ENCODE results near the gene CEACAM16. TPM values are rescaled to one million over a fixed set of nuclear protein-coding genes. Genes with fewer than 3 reads are reported as not detected.
"Not testable (repeated sequence)": the region's sequence is repeated elsewhere in the genome, so short reads cannot be mapped to it uniquely, and the experiment has no call there.

The CEACAM16 gene
- total RNA-seq, 1 donor from 2014 or later, result not detected

GRCh38 chr19:44673510-44673909 lies 25.4 kb upstream of the CEACAM16 start:
- no peak for DNase-seq (ENCODE audit: low spot score)
- intact Hi-C loops (cut with DNase I), result no loop called here

- intact Hi-C loops (cut with DNase I), result no loop called here
- DNase-seq (ENCODE audit: low spot score), result no peak
These were observed 23.4 kb upstream of the CEACAM16 start for GRCh38 chr19:44675521-44675920.

DNA sequence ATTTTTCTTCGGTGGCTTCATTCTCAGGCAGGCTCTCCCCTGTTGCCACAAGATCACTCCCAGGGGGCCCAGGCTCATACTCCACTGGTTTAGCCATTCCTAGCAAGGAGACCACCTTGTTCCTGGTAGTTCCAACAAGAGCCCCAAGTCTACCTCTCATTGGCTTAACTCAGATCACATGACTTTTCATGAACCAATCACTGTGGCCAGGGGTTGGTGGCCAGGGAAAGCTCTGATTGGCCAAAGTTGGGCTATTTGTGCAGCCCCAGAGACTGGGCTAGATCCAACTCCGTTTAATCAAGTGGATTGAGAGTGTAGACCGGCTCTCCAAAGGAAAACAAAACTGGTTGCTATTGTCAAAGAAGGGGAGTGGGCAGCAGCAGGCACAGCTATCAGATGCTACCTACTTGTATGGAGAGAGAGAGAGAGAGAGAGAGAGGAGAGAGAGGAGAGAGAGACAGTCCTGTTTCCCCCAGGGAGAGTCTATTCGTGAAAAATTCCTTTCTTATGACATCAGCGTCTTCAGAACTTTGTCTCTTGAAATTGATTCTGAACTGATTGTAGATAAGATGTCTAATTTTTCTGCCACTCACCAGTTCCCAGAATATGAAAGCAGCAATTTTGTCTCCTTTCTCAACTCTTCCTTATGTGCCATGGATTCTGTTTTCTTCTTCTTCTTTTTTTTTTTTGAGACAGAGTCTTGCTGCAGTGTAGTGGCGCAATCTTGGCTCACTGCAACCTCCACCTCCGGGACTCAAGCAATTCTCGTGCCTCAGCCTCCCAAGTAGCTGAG lies 21.7 kb upstream of the CEACAM16 start:
- no peak for DNase-seq (ENCODE audit: low spot score)
- intact Hi-C loops (cut with DNase I), result no loop called here

GRCh38 chr19:44680536-44680935 lies 18.4 kb upstream of the CEACAM16 start:
- intact Hi-C loops (cut with DNase I), result no loop called here
- no peak for DNase-seq (ENCODE audit: low spot score)

- intact Hi-C loops (cut with DNase I), result no loop called here
- no peak for DNase-seq (ENCODE audit: low spot score)
These were observed 16.8 kb upstream of the CEACAM16 start for GRCh38 chr19:44681992-44682790.

DNA sequence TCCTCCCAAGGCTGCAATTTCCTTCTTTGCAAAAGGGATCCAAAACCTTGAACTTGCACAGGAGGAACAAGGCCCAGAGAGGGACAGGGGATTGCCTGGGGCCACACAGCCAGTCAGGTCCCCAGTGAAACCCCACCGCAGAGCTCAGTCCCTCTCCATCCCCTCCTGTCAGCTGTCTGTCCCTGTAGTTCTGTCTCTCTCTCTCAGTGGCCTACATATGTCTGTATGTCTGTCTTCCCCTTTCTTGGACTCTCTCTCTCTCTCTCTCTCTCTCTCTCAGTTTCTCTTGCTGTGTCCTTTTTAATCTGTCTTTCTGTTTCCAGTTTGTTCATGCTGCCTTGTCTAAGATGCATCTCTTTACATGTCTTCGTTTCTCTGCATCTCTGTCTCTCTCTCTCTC lies 16.1 kb upstream of the CEACAM16 start:
- intact Hi-C loops (cut with DNase I), result no loop called here
- no peak for DNase-seq (ENCODE audit: low spot score)

GRCh38 chr19:44683434-44684210 lies 15.3 kb upstream of the CEACAM16 start:
- intact Hi-C loops (cut with DNase I), result no loop called here
- no peak for DNase-seq (ENCODE audit: low spot score)

DNA sequence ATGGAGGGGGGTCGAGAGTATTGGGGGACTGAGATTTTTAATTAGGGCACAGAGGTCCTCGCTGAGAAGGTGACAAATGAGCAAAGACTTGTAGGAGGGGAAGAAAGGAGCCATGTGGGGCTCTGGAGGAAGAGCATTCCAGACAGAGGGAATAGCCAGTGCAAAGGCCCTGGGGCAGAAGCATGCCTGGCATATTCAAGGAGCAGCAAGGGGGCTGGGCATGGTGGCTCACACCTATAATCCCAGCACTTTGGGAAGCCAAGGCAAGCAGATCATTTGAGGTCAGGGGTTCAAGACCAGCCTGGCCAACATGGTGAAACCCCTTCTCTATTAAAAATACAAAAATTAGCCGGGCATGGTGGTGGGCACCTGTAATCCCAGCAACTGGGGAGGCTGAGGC lies 14.6 kb upstream of the CEACAM16 start:
- intact Hi-C loops (cut with DNase I); DNase-seq (ENCODE audit: low spot score): not testable (repeated sequence)

DNA sequence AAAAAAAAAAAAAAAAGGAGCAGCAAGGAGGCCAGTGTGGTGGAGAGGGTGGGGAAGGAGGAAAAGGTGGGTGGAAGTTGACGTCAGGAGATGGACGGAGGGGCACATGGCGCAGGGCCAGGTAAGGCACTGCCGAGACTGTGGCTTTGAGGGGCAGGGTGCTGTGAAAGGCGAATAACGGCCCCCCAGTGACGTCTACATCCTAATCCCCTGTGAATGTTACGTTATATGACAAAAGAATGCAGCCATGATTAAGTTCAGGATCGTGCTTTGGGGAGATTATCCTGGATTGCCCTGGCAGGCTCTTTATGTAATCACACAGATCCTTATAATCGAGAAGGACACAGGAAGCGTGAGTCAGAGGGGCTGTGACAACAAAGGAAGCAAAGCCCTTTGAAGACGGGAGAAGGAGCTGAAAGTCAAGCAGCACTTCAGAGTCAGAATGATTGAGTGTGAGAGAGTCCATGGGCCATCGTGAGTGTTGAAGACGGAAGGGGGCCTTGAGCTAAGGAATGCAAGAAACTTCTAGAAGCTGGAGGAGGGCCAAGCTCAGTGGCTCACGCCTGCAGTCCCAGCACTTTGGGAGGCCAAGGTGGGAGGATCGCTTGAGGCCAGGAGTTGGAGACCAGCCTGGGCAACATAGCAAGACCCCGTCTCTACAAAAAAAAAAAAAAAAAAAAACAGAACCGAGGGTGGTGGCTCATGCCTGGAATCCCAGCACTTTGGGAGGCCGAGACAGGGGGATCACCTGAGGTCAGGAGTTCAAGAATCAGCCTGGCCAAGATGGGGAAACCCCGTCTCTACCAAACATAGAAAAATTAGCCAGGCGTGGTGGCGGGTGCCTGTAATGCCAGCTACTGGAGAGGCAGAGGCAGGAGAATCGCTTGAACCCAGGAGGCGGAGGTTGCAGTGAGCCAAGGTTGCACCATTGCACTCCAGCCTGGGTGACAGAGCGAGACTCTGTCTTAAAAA lies 13.8 kb upstream of the CEACAM16 start:
- intact Hi-C loops (cut with DNase I), result no loop called here
- DNase-seq (ENCODE audit: low spot score), result no peak

DNA sequence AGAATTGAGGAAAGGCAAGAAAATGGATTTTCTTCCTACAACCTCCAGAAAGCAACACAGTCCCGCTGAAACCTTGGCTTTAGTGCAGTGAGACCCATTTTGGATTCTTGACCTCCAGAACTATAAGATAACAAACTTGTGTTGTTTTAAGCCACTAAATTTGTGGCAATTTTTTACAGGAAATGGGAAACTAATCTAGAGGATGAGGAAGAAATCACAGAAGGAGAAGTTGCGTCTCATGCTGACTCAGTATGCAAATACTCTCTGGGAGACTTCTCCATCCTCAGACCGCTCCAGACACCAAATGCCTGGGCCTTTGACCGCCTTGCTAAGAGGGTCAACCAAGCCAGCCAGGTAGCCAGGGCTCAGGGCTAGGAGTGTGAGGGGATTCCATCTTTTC lies 13.1 kb upstream of the CEACAM16 start:
- intact Hi-C loops (cut with DNase I), result no loop called here
- DNase-seq (ENCODE audit: low spot score), result no peak

GRCh38 chr19:44686896-44687295 lies 12.1 kb upstream of the CEACAM16 start:
- intact Hi-C loops (cut with DNase I), result no loop called here
- no peak for DNase-seq (ENCODE audit: low spot score)

GRCh38 chr19:44687888-44688287 lies 11.1 kb upstream of the CEACAM16 start:
- intact Hi-C loops (cut with DNase I), result loop anchor here (2.0 kb wide), 2 partner anchors 31 to 83 kb away; no protein-coding TSS in a partner anchor
- DNase-seq (ENCODE audit: low spot score), result no peak

- DNase-seq (ENCODE audit: low spot score), result peak; percentile 84
- intact Hi-C loops (cut with DNase I), result loop anchor here (2.0 kb wide), 2 partner anchors 29 to 81 kb away; no protein-coding TSS in a partner anchor
These were observed 9.4 kb upstream of the CEACAM16 start for GRCh38 chr19:44689290-44690130.

DNA sequence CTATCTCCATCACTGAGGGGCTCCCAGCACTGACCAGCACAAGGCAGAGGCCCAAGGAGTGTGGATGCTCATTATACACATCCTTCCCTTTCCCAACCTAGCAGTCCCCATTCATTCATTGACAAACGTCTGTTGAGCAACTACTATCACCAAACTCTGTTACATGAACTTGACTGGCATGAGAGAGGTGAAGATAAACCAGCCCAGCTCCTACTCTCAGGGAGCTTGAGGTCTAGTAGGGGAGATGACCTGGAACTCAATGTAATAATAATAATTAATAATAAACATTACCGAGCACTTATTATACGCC lies 8.9 kb upstream of the CEACAM16 start:
- intact Hi-C loops (cut with DNase I), result no loop called here
- DNase-seq (ENCODE audit: low spot score), result no peak

DNA sequence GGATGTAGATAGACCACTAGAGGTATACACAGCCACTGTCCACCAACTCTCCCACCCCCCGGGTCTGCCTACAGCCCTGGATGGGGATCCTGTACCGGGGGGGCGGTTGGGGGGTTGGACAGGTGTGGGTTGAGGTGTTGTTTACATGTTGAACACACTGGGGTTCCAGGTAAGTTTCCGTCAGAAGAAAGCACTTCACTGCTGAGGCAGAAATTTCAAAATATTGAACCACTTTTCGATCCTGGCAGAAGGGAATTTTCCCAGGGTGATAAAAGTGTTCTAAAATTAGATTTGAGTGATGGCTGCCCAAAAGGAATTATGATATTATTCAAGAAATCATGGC lies 6.6 kb upstream of the CEACAM16 start:
- intact Hi-C loops (cut with DNase I), result no loop called here
- DNase-seq (ENCODE audit: low spot score), result no peak

DNA sequence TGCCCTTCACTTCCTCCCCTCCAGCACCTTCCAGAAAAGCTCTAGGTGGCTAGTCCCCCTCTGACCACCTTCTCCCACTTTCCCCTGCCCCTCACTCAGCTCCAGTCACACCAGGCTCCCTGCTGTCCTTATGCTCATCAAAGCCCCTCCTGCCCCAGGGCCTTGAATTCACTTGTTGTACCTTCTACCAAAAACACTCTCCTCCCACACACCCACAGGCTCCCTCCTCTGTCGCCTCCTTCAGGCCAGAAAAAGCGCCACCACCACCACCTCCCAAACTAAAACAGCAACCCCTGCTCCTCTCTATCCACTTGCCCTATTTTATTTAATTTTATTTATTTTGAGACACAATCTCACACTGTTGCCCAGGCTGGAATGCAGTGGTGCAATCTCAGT lies 4.8 kb upstream of the CEACAM16 start:
- DNase-seq (ENCODE audit: low spot score), result no peak
- intact Hi-C loops (cut with DNase I), result no loop called here

DNA sequence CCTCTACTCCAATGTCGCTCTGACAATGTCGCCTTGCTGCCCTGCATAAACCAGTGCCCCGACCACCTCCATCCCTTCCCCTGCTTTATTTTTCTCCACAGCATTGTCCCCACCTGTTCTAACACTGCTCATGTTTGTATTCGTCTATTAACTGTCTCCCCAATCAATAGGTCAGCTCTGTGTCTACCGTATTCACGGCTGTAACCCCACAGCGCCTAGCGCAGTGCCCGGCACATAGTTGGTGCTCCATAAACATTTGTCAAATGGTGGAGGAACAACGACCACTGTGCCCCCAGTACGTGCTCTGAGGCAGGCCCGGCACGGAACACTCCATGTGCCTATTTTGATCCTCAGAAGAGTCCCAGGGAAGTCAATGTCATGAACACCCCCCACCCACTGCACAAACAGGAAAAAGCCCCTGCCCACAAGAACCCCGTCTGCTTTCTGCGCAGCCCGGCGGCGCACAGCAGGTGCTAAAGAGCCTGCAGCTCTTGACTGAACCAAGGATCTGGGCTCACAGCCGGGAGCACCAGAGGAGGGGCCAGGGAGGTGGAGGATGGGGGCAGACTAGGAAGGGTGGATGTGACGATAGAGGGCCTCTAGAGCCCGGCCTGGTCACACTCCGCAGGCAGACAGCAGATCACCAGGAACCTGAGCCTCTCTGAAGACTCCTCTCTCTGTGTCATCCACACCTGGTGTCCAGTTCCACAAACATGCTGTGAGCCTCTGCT lies 1.8 kb upstream of the CEACAM16 start:
- intact Hi-C loops (cut with DNase I), result no loop called here
- DNase-seq (ENCODE audit: low spot score), result no peak

DNA sequence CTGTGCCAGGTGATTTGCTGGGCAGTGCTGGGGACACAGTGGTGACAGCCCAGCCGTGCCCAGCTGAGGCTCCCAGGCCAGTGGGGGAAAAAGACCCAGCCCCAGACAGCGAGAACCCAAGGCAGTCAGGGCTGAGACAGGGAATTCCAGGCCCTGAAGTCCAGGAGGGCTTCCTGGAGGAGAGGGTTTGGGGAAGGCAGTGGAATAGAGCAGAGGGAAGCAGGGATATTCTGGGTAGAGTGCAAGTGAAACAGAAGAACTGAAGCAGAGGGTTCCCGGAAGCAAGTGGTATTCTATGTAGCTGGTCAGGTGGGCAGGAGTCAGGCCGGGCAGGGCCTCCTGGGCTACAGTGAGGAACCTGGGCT lies 1.3 kb upstream of the CEACAM16 start:
- no peak for DNase-seq (ENCODE audit: low spot score)
- intact Hi-C loops (cut with DNase I), result no loop called here

Data from cardiac septum (tissue), 1 donor.